Fibroblast of lung (primary cell): ENCODE results near the gene SBF2. TPM values are rescaled to one million over a fixed set of nuclear protein-coding genes. Genes with fewer than 3 reads are reported as not detected.
"Not testable (repeated sequence)": the region's sequence is repeated elsewhere in the genome, so short reads cannot be mapped to it uniquely, and the experiment has no call there.

Experiments
- DNase-seq, 2 donors: peaks; one replicate each; pipeline versions ENCODE4 v3.0.0 to v3.0.0-alpha.2; 2010; ENCODE audit warnings: low read depth in 2 of 2
- H2AFZ ChIP-seq: 2 replicates; pipeline ENCODE4 v1.5.1; 2012; ENCODE audit warnings: low read length, control low read depth, inconsistent platforms
- H3K27ac ChIP-seq: 2 replicates; pipeline ENCODE4 v1.5.1; 2011; ENCODE audit warnings: low read length, control low read depth; ENCODE audit not compliant: insufficient read depth
- H3K27me3 ChIP-seq: 2 replicates; pipeline ENCODE4 v1.5.1; 2011; ENCODE audit warnings: mild to moderate bottlenecking, low read length; ENCODE audit not compliant: control insufficient read depth, insufficient read depth
- H3K36me3 ChIP-seq: 2 replicates; pipeline ENCODE4 v1.5.1; 2011; ENCODE audit warnings: low read length; ENCODE audit not compliant: control insufficient read depth, insufficient read depth
- H3K4me1 ChIP-seq: 2 replicates; pipeline ENCODE4 v1.5.1; 2011; ENCODE audit warnings: low read length; ENCODE audit not compliant: control insufficient read depth, insufficient read depth; ENCODE audit errors: extremely low read depth
- H3K4me2 ChIP-seq: 2 replicates; pipeline ENCODE4 v1.5.1; 2011; ENCODE audit warnings: low read length, control low read depth; ENCODE audit not compliant: insufficient read depth; ENCODE audit errors: extremely low read depth
- H3K4me3 ChIP-seq, 4 experiments: fragments of 200-600 bp in 1 of 4; sonication (generic) in 1 of 4; replicated peaks in 1 of 4; 2 replicates each; pipeline ENCODE4 v1.5.1; 2011 to 2016; ENCODE audit warnings: low read length in 4 of 4, low read depth in 3 of 4, mild to moderate bottlenecking in 3 of 4, control low read depth in 2 of 4, inconsistent platforms in 1 of 4, mixed read lengths in 1 of 4; ENCODE audit not compliant: insufficient read depth in 1 of 4; ENCODE audit errors: control extremely low read depth in 1 of 4
- H3K79me2 ChIP-seq: 2 replicates; pipeline ENCODE4 v1.5.1; 2012; ENCODE audit warnings: mild to moderate bottlenecking, low read length, inconsistent platforms; ENCODE audit not compliant: control insufficient read depth, insufficient read depth
- H3K9ac ChIP-seq: 2 replicates; pipeline ENCODE4 v1.5.1; 2011; ENCODE audit warnings: mild to moderate bottlenecking, low read length, control low read depth; ENCODE audit not compliant: insufficient read depth
- H3K9me3 ChIP-seq: 2 replicates; pipeline ENCODE4 v1.5.1; 2012; ENCODE audit warnings: low read depth, low read length; ENCODE audit not compliant: control insufficient read depth, insufficient read depth
- H4K20me1 ChIP-seq: 2 replicates; pipeline ENCODE4 v1.5.1; 2011; ENCODE audit warnings: low read length; ENCODE audit not compliant: control insufficient read depth, insufficient read depth; ENCODE audit errors: extremely low read depth
- EZH2 ChIP-seq: IDR thresholded peaks from 2 replicates; pipeline ENCODE4 v1.5.1; 2012; ENCODE audit warnings: low read length, control low read depth, mild to moderate bottlenecking; ENCODE audit errors: missing control alignments
- polyA plus RNA-seq, 2 donors: library from polyadenylated mRNA; depleted of rRNA in 1 of 2; stranded (reverse) in 1 of 2; unstranded in 1 of 2; fragments of >200 nt; gene quantifications; 2 replicates each; pipeline ENCODE4 v1.2.1, GENCODE V29; 2011 to 2012; ENCODE audit warnings: missing spikeins in 1 of 2
- total RNA-seq: library from RNA; depleted of rRNA; stranded (reverse); fragments of >200 nt; gene quantifications from 2 replicates; pipeline ENCODE4 v1.2.1, GENCODE V29; 2014
- TF ChIP-seq, protein P1 (sequence below), 2 donors: IDR thresholded peaks in 1 of 2; conservative IDR thresholded peaks in 1 of 2; 1 replicate in 1 of 2; 2 replicates in 1 of 2; pipeline ENCODE4 v1.5.1; 2011 to 2012; ENCODE audit warnings: low read length in 2 of 2, control low read depth in 1 of 2, inconsistent platforms in 1 of 2, low read depth in 1 of 2, mild to moderate bottlenecking in 1 of 2

Gene SBF2
- total and polyA plus RNA-seq, 2 donors (not counting 1 experiment from before 2014, with no cell fraction given): 69.4 to 95.9 TPM

GRCh38 chr11:10232756-10233155, 61.3 kb downstream of the SBF2 start:
- H3K79me2 ChIP-seq: peaks cover 13% of the 10 kb centered on the region
- no peak for TF ChIP-seq EZH2
- TF ChIP-seq, protein P1, sequence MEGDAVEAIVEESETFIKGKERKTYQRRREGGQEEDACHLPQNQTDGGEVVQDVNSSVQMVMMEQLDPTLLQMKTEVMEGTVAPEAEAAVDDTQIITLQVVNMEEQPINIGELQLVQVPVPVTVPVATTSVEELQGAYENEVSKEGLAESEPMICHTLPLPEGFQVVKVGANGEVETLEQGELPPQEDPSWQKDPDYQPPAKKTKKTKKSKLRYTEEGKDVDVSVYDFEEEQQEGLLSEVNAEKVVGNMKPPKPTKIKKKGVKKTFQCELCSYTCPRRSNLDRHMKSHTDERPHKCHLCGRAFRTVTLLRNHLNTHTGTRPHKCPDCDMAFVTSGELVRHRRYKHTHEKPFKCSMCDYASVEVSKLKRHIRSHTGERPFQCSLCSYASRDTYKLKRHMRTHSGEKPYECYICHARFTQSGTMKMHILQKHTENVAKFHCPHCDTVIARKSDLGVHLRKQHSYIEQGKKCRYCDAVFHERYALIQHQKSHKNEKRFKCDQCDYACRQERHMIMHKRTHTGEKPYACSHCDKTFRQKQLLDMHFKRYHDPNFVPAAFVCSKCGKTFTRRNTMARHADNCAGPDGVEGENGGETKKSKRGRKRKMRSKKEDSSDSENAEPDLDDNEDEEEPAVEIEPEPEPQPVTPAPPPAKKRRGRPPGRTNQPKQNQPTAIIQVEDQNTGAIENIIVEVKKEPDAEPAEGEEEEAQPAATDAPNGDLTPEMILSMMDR (conservative IDR thresholded peaks at IDR 0.05 in 1 of 2, IDR thresholded peaks at IDR 0.05 in 1 of 2; ENCODE audit: low read depth in 1 of 2, low read length in 2 of 2): no peak
- no peak overlapping the region for H3K4me2 ChIP-seq
- no peaks in the 10 kb centered on the region for H3K27me3 ChIP-seq
- no peaks in the 10 kb centered on the region for H3K9me3 ChIP-seq
- H3K4me3 ChIP-seq: no peak overlapping the region
- DNase-seq: no peak
- no peak overlapping the region for H3K9ac ChIP-seq
- H3K27ac ChIP-seq: no peak overlapping the region
- H3K36me3 ChIP-seq: no peaks in the 10 kb centered on the region
- H3K4me1 ChIP-seq: peaks cover 9% of the 10 kb centered on the region
- H2AFZ ChIP-seq: no peak overlapping the region
- H4K20me1 ChIP-seq: no peaks in the 10 kb centered on the region

GRCh38 chr11:10231803-10232202, 62.2 kb downstream of the SBF2 start:
- H3K27me3 ChIP-seq, H2AFZ ChIP-seq, H3K36me3 ChIP-seq, DNase-seq, H3K27ac ChIP-seq, H3K4me3 ChIP-seq, H3K4me2 ChIP-seq, H3K9me3 ChIP-seq, H3K79me2 ChIP-seq, H4K20me1 ChIP-seq, H3K4me1 ChIP-seq, H3K9ac ChIP-seq: not testable (repeated sequence)

DNA sequence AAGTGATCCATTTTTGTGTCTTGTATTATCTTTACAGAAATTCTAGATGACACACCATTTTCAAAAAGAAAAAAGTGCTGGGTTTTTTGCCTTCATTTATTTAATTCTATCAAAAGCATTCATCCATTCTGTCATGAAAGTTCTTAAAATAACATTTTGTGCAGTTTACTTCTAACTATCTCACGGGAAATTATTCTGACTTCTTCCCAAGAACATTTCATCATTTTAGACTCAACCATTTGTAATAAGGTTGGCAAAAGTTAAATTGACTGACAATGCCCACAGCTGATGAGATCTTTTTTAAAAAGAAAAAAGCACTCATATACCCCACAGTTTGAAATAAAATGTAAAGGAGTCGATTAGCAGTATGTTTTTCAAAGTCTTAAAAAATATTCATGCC, 68.5 kb downstream of the SBF2 start:
- TF ChIP-seq EZH2: no peak
- TF ChIP-seq, protein P1 (conservative IDR thresholded peaks at IDR 0.05 in 1 of 2, IDR thresholded peaks at IDR 0.05 in 1 of 2; ENCODE audit: low read depth in 1 of 2, low read length in 2 of 2): no peak
- no peaks in the 10 kb centered on the region for H3K36me3 ChIP-seq
- no peaks in the 10 kb centered on the region for H3K4me1 ChIP-seq
- no peak overlapping the region for H3K27ac ChIP-seq
- H3K4me3 ChIP-seq: no peak overlapping the region
- H2AFZ ChIP-seq: no peak overlapping the region
- no peak for DNase-seq
- peaks cover 17% of the 10 kb centered on the region for H3K79me2 ChIP-seq
- no peaks in the 10 kb centered on the region for H3K9me3 ChIP-seq
- H4K20me1 ChIP-seq: no peaks in the 10 kb centered on the region
- no peak overlapping the region for H3K9ac ChIP-seq
- no peaks in the 10 kb centered on the region for H3K27me3 ChIP-seq
- H3K4me2 ChIP-seq: no peak overlapping the region

DNA sequence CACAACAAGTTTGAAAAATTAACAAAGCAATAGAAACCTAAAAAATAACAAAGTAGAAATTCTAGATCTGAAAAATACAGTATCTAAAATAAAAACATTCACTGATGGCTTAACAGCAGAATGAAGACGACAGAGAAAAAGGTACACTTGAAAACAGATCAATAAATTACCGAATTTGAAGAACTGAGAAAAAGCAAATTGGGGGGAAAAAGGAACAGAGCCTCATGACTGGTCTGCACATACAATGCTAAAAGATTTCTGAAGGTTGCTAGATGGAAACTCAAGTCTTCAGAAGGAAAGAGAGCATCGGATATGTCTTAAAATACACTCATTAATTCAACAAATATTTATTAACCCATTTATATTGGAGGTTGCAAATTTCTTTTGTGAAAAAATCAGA, 71.6 kb downstream of the SBF2 start:
- no peak overlapping the region for H2AFZ ChIP-seq
- H3K4me1 ChIP-seq: no peaks in the 10 kb centered on the region
- H3K4me3 ChIP-seq: no peak overlapping the region
- peaks cover 17% of the 10 kb centered on the region for H3K79me2 ChIP-seq
- no peaks in the 10 kb centered on the region for H4K20me1 ChIP-seq
- H3K36me3 ChIP-seq: no peaks in the 10 kb centered on the region
- no peaks in the 10 kb centered on the region for H3K27me3 ChIP-seq
- H3K9ac ChIP-seq: no peak overlapping the region
- no peak for DNase-seq
- no peak overlapping the region for H3K27ac ChIP-seq
- TF ChIP-seq, protein P1 (conservative IDR thresholded peaks at IDR 0.05 in 1 of 2, IDR thresholded peaks at IDR 0.05 in 1 of 2; ENCODE audit: low read depth in 1 of 2, low read length in 2 of 2): no peak
- TF ChIP-seq EZH2: no peak
- no peak overlapping the region for H3K4me2 ChIP-seq
- no peaks in the 10 kb centered on the region for H3K9me3 ChIP-seq
